ENCODE measurements around the gene PRELID2. TPM values are rescaled to one million over a fixed set of nuclear protein-coding genes. Genes with fewer than 3 reads are reported as not detected.
"Not testable (repeated sequence)": the region's sequence is repeated elsewhere in the genome, so short reads cannot be mapped to it uniquely, and the experiment has no call there.

Gene PRELID2
- total RNA-seq, 2 donors from 2014 or later = 21.1 to 23.1 TPM

- ATAC-seq = no peak
- no peak for DNase-seq
- intact Hi-C loops (cut with DNase I) = no loop called here
Observed at GRCh38 chr5:145846081-145846480, 10.9 kb upstream of the PRELID2 start.

GRCh38 chr5:145841299-145841698, 6.2 kb upstream of the PRELID2 start:
- no peak for DNase-seq
- intact Hi-C loops (cut with DNase I) = no loop called here
- ATAC-seq = no peak

- no peak for DNase-seq
- ATAC-seq = no peak
- intact Hi-C loops (cut with DNase I) = no loop called here
Observed at GRCh38 chr5:145840458-145841132, 5.5 kb upstream of the PRELID2 start.

GRCh38 chr5:145838276-145838675, 3.1 kb upstream of the PRELID2 start:
- ATAC-seq (no peak), DNase-seq (no peak)
- intact Hi-C loops (cut with DNase I) = loop anchor here in 1 of 2 donors (10.0 kb wide), 1 partner anchor 217 kb away; no protein-coding TSS in a partner anchor

- intact Hi-C loops (cut with DNase I) = loop anchor here in 1 of 2 donors (10.0 kb wide), 1 partner anchor 219 kb away; no protein-coding TSS in a partner anchor
- ATAC-seq, DNase-seq: not testable (repeated sequence)
Observed at GRCh38 chr5:145836241-145836640, 1.1 kb upstream of the PRELID2 start.

- DNase-seq (no peak), ATAC-seq (peak in 1 of 2 donors; percentile 15)
- intact Hi-C loops (cut with DNase I) = loop anchor here in 1 of 2 donors (10.0 kb wide), 1 partner anchor 219 kb away; no protein-coding TSS in a partner anchor
Observed at GRCh38 chr5:145835848-145836239, 702 bp upstream of the PRELID2 start.

GRCh38 chr5:145834554-145834916, 607 bp downstream of the PRELID2 start:
- ATAC-seq = peak in 1 of 2 donors; percentile 4

GRCh38 chr5:145833631-145834200, 1.4 kb downstream of the PRELID2 start:
- ATAC-seq (no peak), DNase-seq (no peak)
- intact Hi-C loops (cut with DNase I) = loop anchor here in 1 of 2 donors (10.0 kb wide), 1 partner anchor 221 kb away; no protein-coding TSS in a partner anchor

More at GRCh38 chr5:145834554-145834916, 607 bp downstream of the PRELID2 start:
- no peak for DNase-seq
- intact Hi-C loops (cut with DNase I) = loop anchor here in 1 of 2 donors (10.0 kb wide), 1 partner anchor 220 kb away; no protein-coding TSS in a partner anchor

GRCh38 chr5:145830594-145830993, 4.5 kb downstream of the PRELID2 start:
- intact Hi-C loops (cut with DNase I) = loop anchor here in 1 of 2 donors (10.0 kb wide), 1 partner anchor 224 kb away; no protein-coding TSS in a partner anchor
- ATAC-seq (no peak), DNase-seq (no peak)

GRCh38 chr5:145829708-145830361, 5.3 kb downstream of the PRELID2 start:
- no peak for ATAC-seq
- intact Hi-C loops (cut with DNase I) = loop anchor here in 1 of 2 donors (5.0 to 10.0 kb wide), 2 partner anchors 225 to 1628 kb away; no protein-coding TSS in a partner anchor
- DNase-seq = no peak

- intact Hi-C loops (cut with DNase I) = loop anchor here in 1 of 2 donors (5.0 kb wide), 1 partner anchor 1625 kb away; no protein-coding TSS in a partner anchor
- no peak for DNase-seq
Observed at GRCh38 chr5:145826895-145827674, 8.1 kb downstream of the PRELID2 start.

GRCh38 chr5:145825751-145826180, 9.4 kb downstream of the PRELID2 start:
- intact Hi-C loops (cut with DNase I) = loop anchor here in 1 of 2 donors (5.0 kb wide), 1 partner anchor 1623 kb away; no protein-coding TSS in a partner anchor
- peak in 1 of 2 donors; percentile 22 for ATAC-seq
- no peak for DNase-seq

More at GRCh38 chr5:145826895-145827674, 8.1 kb downstream of the PRELID2 start:
- no peak for ATAC-seq

- intact Hi-C loops (cut with DNase I) = no loop called here
- no peak for DNase-seq
- ATAC-seq = no peak
Observed at GRCh38 chr5:145824040-145824439, 11.1 kb downstream of the PRELID2 start.

GRCh38 chr5:145818604-145819003, 16.5 kb downstream of the PRELID2 start:
- intact Hi-C loops (cut with DNase I) = no loop called here
- DNase-seq (no peak), ATAC-seq (no peak)

- ATAC-seq = peak in 1 of 2 donors; percentile 27
- intact Hi-C loops (cut with DNase I) = no loop called here
- DNase-seq = no peak
Observed at GRCh38 chr5:145812877-145813276, 22.3 kb downstream of the PRELID2 start.

GRCh38 chr5:145811834-145812625, 23.1 kb downstream of the PRELID2 start:
- ATAC-seq = peak; percentile 84 to 86
- peak; percentile 21 for DNase-seq
- intact Hi-C loops (cut with DNase I) = no loop called here

GRCh38 chr5:145806923-145807322, 28.2 kb downstream of the PRELID2 start:
- ATAC-seq = no peak
- no peak for DNase-seq
- intact Hi-C loops (cut with DNase I) = loop anchor here in 1 of 2 donors (10.0 kb wide), 1 partner anchor 102 kb away; no protein-coding TSS in a partner anchor

GRCh38 chr5:145805819-145806218, 29.3 kb downstream of the PRELID2 start:
- intact Hi-C loops (cut with DNase I) = loop anchor here in 1 of 2 donors (10.0 kb wide), 1 partner anchor 101 kb away; no protein-coding TSS in a partner anchor
- ATAC-seq (no peak), DNase-seq (no peak)
